HG03571 (cell line): ENCODE data around the gene TSHZ2.

Source experiments
- ATAC-seq: cut with Tn5 transposase; IDR thresholded peaks from one replicate; pipeline ENCODE4 v1.9.1; 2021; ENCODE audit not compliant: unreplicated experiment

The TSHZ2 gene

DNA sequence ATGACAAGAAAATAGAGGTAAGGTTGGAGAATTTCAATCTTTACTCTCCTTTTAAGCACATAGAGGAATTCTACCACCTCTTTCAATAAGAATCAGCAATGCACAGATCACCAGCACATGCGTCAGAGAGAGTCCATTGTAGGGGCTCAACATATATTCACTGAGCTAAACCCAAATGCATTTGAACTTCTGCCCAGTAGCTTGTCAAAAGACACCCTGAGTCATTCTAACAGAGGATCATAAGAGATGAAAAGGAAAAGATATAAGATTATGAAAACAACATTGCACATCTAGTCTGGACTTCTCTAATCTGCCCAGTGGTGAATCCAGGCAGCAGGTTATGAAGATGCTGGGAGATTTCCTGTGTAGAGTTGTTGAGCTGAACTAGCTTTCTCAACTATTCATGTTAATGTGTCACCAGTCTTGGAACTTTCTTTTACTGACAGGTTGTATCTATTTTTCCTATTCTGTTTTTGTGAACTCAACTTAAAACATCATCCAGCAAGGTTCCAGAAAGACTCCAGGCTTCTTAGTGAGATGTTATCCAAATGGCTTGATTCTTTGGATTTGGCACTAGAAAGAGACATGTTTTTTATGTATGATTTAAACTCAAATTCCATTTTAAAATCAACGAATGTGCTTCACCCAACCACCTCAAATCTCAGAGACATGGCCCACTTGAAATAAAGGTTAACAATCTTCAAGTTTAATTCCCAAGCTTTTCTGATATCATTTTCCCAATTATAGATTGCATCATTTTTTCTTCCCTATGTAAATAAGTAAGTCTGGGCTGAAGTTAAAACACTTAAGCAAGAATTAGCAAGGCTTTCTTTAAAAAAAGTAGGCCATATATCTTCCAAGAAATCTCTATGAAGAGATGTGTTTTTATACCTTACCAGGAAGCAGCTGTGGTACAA lies 89.3 kb downstream of the TSHZ2 start:
- ATAC-seq: no peak

DNA sequence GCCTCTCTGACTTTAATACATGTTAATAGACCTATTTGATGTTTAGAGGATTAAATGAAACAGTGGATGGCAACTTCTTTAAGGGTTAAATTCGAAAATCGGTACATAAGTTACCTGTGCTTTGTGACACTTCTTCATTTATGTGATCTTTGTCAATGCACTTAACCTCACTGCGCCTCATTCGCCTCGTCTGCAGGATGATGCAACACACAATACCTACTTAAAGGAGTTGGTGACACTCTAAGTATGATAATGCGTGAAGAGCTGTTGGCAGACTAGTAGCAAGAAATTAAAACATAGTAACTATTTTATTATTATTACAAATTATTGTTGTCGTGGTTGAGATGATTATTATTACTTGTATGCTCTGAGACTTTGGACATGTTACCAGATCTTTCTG lies 92.8 kb downstream of the TSHZ2 start:
- no peak for ATAC-seq

DNA sequence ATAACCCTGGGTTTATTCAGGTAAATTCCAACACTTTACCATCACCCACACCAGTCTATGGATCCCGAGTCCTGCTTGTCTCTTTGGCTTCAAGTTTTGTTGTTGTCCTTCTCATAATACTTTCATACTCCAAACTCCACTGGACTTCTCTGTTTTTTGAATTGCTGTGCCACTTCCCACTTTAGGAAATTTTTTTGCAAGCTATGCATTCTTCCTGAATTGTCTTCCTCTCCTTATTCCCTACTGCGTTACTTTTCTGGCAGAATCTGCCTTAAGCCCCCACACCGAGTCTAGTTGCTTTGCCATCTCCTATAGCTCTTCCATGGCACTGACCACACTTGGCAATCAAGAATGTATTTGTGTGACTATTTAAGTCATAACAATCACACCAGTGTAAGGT lies 96.1 kb downstream of the TSHZ2 start:
- ATAC-seq: no peak

DNA sequence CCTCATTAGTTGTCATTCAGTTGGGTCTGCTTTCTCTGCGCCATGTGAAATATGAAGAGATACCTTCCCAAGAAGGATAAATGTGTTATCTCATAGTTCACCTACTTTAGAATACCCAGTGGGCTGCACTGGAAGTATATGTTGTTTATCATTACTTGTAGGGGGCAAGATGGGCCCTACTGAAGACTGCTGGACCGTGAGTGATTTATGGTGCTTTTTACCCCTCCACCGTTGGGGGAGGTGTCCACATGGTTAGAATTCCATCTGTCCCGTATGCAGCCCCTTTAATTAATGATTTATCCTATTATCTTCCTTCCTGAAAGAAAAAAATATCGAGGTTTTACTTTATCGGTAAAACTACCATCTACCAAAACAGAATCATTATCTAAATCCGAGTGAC lies 97.0 kb downstream of the TSHZ2 start:
- no peak for ATAC-seq

DNA sequence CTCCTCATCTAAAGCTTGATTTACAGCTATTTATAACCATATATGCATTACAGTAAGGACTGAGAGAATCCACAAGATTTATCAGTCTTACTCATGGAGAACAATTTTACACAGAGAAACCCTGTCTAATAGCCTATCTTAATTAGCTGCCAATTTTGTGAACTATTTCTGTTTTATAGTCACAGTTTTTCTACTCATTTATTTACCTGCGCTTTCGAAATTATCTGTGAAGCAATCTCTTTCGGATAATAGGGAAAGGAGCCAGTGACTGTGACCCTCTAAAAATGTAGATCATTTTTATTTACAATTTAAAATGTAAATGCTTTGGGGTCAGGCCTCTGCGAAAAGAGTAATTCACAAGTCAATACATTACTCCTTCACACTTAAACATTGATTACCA lies 98.1 kb downstream of the TSHZ2 start:
- ATAC-seq: no peak

DNA sequence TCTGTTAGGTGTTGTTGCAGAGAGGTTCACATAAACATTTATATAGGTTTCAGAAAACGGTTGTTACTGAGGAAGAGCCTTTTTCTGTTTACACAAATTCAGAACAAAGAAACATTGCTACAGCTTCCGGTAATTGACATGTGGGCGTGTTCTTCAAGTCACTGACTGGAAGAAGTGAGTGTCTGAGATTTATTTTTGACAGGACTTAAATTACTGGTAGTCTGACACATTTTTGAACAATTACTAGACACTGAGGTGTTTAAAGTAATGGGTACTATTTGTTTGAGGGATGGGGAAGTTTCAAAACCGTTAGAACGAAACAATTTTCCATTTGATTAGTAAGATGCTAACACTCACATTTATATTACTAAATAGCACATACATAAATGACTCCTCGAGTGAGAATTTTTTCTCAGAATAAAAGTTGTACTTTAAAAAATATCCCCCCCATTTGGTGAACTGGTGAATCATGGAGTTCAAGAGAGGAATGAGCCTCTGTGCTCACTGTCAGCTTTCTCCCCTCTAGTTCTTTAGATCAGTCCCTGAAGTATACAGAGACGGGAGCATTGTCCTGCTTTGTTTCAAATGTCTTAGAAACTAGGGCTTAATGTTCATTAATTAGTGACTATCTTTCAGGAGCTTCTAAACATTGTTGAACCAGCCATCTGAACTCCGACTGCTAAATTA lies 98.7 kb downstream of the TSHZ2 start:
- no peak for ATAC-seq

DNA sequence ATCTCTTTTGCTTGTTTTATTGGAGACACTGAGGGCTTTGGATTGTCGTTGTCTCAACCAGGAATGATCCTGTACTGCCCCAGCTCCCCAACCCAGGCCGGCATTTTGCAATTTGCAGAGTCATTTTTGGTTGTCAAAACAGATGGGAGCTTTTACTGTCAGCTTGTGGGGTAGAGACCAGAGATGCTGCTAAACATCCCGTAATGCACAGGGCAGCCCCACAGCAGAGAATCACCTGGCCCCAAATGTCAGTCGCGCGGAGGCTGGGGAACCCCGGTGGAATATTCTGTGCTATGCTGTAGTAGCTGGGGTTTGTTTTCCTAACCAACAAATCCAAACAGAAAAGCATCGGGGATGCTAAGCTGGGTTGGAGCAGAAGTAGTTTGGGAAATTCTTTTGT lies 99.7 kb downstream of the TSHZ2 start:
- ATAC-seq: no peak

DNA sequence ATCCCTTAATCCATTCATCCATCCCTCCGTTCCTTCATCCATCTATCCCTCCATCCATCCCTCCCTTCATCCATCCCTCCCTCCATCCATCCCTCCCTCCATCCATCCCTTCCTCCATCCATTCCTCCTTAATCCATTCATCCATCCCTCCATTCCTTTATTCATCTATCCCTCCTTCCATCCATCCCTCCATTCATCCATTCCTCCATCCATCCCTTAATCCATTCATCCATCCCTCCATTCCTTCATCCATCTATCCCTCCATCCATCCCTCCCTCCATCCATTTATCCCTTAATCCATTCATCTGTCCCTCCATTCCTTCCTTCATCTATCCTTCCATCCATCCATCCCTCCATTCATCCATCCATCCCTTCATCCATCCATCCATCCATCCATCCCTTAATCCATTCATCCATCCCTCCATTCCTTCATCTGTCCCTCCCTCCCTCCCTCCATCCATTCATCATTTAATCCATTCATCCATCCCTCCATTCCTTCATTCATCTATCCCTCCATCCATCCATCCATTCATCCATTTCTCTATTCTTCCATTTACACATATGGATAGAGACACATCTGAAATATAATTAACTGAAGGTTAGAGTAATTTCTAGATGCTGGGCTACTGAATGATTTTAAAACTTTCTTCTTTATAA lies 100.9 kb downstream of the TSHZ2 start:
- no peak for ATAC-seq

DNA sequence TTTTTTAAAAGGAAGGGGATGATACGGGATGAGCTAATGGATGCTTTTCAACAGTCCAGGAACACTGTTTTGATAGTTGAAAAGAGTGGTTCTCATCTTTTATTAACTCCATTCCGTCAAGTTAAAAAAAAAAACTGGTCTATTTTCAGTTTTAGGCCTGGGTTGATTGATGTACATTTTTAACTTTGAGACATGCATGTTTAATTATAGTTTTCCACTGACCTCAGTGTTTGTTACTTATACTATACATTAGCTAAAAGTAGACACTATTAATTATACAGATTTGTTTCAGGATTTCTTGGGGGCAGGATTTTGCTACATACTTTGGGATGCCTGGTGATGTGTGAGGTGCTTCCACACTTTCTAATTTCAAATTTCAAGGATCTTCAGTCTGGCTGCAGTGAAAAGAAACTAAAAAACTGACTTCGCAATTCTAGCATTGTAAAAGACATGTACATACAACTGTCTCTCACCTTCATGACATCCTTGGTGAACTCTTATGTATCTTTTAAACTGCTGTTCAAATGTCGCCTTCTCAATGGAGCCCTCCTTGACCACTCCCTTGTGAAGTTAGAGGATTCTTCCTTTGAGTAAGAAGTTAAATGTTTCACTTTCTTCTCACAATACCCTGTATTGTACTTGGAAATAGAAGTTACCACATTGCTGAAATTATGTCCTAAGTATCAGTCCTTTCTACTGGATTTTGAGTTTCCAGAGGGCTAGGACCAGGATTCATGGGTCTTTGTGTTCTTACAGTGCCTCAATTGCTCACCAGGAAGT lies 101.7 kb downstream of the TSHZ2 start:
- no peak for ATAC-seq

DNA sequence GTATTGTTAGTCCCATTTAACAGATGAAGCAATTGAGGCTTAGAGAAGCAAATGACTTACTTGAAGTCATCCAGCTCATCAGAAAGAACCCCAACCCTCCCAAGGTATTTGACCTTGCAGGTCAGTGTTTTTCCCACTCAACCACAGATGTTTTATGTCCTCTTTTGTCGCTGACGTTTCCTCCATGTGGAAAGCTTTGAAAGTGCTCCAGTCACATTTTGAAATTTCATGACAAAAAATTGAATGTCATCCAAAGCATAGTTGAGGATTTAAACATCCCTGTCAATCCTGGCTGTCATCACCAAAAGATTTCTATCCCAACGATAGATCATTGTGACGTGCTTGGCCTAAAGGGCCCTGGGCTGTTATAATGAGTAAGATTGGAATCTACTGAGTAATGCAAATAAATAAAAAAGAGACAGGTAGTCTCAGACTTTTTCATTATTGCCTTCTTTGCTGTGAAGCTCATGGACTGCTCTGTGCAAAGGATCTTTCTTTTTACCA lies 102.7 kb downstream of the TSHZ2 start:
- ATAC-seq: no peak

DNA sequence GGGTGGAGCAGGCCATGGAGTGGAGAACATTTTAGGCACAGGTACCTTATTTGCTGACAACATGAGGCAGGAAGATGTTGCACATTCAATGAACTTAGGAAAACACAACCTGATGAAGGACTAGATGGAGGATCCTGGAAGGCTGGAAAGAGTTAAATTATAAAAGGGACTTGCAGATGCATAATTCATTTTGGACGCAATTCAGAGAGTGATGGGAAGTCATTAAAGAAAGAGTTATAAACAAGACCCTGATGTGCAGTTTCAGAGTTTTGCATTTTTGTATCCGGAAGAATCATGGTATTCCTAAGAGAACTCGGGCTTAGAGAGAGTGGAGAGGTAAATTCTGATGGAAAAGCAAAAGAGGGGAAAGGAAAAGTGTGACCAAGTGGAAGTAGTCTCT lies 104.5 kb downstream of the TSHZ2 start:
- no peak for ATAC-seq

DNA sequence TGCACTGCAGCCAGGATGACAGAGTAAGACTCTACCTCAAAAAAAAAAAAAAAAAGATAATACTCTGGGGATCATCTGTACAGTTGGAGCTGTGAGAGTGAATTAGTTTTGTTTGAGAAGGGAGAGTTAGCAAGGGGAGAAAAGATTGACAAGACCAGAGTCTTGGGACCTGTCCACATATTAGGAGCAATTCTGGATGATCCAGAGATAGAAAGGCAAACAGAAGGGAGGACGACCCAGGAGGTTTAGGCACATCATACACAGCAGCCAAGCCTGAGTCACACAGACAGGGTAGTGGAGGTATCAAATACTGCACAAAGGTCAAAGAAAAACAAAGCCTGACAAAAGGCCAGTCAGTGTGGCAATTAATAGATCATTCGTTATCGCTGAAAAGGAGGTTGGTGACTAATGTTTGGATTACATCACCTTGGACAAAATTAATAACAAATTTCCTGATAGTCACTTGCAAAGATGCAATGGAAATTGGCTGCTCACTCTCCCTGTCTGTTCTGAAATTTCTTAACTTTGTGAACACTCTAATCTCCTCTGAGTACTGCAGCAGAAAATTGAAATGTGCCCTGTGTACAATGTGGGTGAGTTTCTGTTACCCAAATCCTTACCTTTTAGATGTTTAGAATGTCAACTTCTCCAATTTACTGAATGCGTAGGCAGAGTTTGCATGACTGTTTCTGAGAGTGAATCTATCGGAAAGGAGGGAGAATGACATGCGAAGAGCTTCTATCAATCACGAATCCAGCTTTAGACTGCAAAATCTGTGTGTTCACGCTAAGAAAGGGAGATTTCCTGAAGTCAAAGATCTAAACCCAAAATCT lies 105.4 kb downstream of the TSHZ2 start:
- no peak for ATAC-seq

DNA sequence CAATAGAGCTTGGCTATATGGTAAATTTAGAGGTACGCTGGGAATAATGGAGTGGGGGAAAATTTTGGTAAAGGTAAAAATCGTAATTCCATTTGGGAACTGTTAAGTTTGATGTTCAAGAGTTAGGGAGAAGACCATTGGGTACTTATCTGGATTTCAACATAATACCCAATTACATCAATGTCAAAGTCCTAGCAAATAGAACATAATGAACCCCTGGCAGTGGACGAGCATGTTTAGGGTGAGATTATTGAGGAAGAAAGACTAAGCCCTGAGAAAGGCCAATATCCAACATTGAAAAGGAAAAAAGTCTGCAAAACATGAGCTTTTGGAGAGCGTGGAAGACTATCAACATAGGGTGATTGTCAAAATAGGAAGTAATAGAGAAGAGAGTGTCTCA lies 106.6 kb downstream of the TSHZ2 start:
- ATAC-seq: no peak

DNA sequence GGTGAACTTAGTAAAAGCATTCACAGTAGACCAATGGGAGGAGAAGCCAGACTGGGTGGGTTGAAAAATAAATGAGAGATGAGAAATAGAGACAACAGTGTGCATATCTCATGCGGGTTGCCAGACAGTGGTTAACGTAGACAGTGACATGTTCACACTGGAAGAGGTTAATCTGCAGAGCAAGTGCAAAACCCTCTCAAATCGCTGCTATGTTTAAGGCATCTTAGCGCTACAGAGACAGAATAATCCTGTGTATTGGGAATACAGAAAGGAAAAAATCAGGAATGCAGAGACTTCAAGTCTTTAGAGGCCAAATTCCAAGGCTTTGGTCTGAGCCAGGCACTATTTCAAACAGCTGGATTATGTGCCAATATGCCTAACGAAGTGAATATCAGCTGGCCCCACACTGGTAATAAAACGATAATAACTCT lies 107.1 kb downstream of the TSHZ2 start:
- no peak for ATAC-seq

DNA sequence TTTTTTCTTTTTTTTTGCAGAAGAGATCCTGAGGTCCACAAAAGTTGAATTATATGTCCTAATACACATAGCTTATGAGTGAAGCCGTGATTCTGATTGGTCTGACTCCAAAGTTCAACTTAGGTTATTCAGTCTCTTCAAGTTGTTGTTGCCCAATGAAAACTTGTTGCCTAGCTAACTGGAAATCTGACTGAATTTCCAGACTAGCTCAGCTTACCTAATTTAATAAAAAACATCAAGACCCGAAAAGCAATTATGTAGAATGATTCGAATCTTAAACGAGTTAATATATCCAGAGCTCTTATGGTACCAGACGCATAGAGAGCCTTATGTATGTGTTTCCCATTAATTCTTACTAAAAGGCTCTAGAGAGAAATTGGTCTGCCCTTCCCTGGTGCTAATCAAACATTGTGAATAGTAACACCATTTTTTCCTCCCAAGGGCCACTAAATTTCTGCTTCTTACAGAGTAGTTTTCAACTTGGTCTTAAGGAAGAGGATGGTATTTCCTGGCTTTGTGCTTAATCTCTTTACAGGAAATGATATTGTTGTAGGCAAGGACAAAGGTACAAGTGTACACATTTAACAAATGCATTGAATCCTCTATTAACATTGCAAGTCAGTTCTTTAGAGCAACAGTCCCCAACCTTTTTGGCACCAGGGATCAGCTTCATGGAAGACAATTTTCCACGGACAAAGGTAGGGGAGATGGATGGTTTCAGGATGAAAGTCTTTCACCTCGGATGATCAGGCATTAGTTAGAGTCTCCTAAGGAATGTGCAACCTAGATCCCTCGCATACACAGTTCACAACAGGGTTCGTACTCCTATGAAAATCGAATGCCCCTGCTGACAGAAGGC lies 107.9 kb downstream of the TSHZ2 start:
- no peak for ATAC-seq

DNA sequence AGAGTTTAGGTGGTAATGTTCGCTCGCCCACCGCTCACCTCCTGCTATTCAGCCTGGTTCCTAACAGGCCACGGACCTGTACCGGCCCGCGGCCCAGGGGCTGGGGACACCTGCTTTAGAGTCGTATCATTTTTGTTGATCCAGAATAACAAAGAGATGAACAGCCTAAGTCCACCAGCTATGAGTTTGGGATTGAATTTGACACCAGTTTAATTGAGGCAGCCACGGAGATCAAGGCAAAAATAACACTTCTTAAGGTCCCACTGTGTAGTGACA lies 108.5 kb downstream of the TSHZ2 start:
- ATAC-seq: no peak

DNA sequence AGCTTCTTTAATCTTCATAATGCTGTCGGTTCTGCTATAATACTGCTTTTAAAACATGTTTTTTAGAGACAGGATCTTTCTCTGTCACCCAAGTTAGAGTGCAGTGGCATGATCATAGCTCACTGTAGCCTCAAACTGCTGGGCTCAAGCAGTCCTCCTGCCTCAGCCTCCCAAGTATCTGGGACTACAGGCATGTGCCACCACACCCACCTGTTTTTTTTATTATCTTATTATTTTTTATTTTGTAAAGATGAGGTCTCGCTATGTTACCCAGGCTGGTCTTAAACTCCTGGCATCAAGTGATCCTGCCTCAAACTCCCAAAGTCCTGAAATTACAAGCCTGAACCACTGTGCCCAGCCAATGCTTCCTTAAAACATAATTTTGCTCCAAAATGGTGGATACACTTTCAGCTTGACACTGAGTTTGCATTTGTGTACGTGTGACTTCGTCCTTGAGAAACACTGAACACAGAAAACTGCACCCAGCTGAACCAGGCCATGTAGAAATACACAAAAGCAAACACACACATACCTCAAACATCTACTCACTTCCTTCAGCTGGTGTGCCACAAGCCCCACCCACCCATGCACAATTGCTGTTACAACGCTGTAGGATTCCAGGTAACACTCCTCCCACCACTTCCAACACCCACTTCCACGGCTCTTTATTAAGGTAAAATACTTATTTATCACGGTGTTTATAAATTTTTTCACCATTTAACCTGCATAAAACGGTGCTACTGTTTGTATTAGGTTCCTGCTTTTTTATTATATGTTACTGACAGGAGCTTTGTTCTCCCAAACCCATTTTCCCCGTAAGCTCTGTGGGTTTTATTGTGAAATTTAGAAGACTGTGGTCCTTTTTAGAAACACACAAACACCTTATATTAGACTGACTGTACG lies 109.1 kb downstream of the TSHZ2 start:
- no peak for ATAC-seq
